NB4 (cell line): ENCODE results near the gene PBX1.

ENCODE experiments used
- DNase-seq: peaks from one replicate; pipeline ENCODE4 v3.0.0; 2010; ENCODE audit warnings: low read depth
- H3K4me3 ChIP-seq: one replicate; pipeline ENCODE4 v1.5.1; 2011; ENCODE audit warnings: mild to moderate bottlenecking, low read depth, low read length, moderate library complexity
- CTCF ChIP-seq: IDR thresholded peaks from one replicate; pipeline ENCODE4 v1.5.1; 2012; ENCODE audit warnings: low read depth, low read length
- MAX ChIP-seq: IDR thresholded peaks from 2 replicates; pipeline ENCODE4 v1.6.1; 2011; ENCODE audit warnings: low read depth, low read length
- MYC ChIP-seq: IDR thresholded peaks from 2 replicates; pipeline ENCODE4 v1.6.1; 2011; ENCODE audit warnings: low read depth, low read length
- POLR2A ChIP-seq: IDR thresholded peaks from 2 replicates; pipeline ENCODE4 v1.6.1; 2011; ENCODE audit warnings: mild to moderate bottlenecking; ENCODE audit not compliant: insufficient read length; ENCODE audit errors: extremely low read depth

PBX1 gene

GRCh38 chr1:164841702-164842465 is 282.9 kb downstream of the PBX1 start:
- no peak for DNase-seq
- TF ChIP-seq MAX = no peak
- no peak for TF ChIP-seq POLR2A
- no peak for TF ChIP-seq CTCF
- no peak overlapping the region for H3K4me3 ChIP-seq

GRCh38 chr1:164842870-164843269 is 283.9 kb downstream of the PBX1 start:
- H3K4me3 ChIP-seq = no peak overlapping the region
- DNase-seq = no peak
- TF ChIP-seq CTCF (no peak), POLR2A (no peak), MAX (no peak), MYC (no peak)

GRCh38 chr1:164843743-164844500 is 284.9 kb downstream of the PBX1 start:
- TF ChIP-seq POLR2A = no peak
- DNase-seq = no peak

GRCh38 chr1:164846731-164847691 is 288.0 kb downstream of the PBX1 start:
- no peak for DNase-seq
- no peak for TF ChIP-seq MAX
- no peak for TF ChIP-seq CTCF
- no peak overlapping the region for H3K4me3 ChIP-seq

More at GRCh38 chr1:164843743-164844500, 284.9 kb downstream of the PBX1 start:
- no peak overlapping the region for H3K4me3 ChIP-seq

GRCh38 chr1:164853146-164853545 is 294.2 kb downstream of the PBX1 start:
- TF ChIP-seq CTCF (no peak), MAX (no peak), MYC (no peak), POLR2A (no peak)
- DNase-seq = no peak

More at GRCh38 chr1:164853146-164853545, 294.2 kb downstream of the PBX1 start:
- H3K4me3 ChIP-seq = no peak overlapping the region
